ENCODE measurements around the gene TKT.

- no peak for TF ChIP-seq POLR2A (IDR thresholded peaks at IDR 0.05; ENCODE audit: low read depth, low read length)
- TF ChIP-seq TAF1 (IDR thresholded peaks at IDR 0.05; ENCODE audit: borderline replicate concordance, low read depth, low read length) = no peak
Observed at GRCh38 chr3:53253707-53254508, 1.9 kb downstream of the TKT start.
